ENCODE results near the gene MAP7.
"Not testable (repeated sequence)": the region's sequence is repeated elsewhere in the genome, so short reads cannot be mapped to it uniquely, and the experiment has no call there.

The MAP7 gene

DNA sequence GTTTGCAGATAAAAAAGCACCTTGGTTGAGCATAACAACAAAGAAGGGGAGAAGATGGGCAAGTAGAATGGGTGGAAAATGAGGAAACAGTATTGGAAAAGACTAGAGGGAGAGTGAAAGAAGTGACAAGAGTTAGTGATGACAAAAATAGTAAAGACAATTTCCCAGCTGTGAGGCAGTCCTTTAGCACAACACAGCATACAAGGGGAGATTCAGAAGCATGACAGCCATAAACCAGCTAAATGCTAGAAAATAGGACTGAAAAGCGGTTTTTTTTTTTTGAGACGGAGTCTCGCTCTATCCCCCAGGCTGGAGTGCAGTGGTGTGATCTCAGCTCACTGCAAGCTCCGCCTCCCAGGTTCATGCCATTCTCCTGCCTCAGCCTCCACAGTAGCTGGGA is 174.4 kb downstream of the MAP7 start:
- DNase-seq = not testable (repeated sequence)

DNA sequence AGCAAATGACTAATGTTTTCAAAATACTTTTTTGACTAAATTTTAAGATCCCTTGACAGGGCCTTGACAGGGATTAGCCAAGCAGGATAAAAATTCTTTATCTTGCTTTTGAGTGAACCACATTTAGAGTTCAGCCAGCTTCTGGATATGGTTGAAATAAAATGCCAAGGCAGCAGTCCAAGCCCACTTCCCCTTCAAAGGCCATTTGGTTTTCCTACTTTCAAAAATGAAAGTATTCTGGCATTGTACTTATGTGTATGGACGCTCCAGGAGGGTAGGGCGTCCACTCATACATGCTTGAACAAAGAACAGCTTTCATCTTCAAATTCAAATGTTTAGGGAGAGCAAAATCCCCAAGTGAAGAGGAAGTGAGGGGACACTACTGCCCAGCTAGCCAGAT is 178.3 kb downstream of the MAP7 start:
- DNase-seq = no peak

DNA sequence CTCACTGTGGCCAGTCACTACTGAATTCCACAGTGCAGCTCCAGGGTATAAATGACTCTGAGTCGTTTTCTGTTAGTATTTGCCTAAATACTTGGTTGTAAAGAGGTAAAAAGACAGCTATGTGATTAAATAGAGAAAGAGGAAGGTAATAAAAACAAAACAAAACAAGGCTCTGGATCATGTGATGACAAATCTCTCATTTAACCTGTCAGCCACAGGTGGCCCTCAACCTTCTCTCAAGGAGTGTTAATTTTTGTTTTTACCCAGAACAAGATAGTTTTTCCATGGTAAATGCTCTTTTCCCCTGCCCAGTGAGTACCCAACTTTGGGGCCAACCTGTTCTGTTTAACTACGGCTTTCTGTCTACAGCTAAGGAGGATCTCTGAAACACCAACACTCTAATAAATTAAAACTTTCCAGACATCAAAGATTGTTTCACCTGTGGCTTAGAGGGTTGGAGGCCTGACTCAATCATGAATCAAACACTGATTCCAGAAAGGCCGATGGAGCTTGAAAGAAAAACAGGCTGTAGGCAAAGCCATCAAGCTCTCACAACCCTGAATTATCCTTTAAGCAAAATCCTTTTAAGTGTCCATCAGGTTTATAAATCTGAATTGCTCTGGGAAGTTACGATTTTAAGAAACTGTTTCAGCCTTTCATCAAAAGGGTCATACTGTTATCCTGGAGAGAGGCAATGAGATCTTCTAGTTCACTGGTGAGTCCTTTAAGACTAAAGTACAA is 179.1 kb downstream of the MAP7 start:
- DNase-seq = no peak

DNA sequence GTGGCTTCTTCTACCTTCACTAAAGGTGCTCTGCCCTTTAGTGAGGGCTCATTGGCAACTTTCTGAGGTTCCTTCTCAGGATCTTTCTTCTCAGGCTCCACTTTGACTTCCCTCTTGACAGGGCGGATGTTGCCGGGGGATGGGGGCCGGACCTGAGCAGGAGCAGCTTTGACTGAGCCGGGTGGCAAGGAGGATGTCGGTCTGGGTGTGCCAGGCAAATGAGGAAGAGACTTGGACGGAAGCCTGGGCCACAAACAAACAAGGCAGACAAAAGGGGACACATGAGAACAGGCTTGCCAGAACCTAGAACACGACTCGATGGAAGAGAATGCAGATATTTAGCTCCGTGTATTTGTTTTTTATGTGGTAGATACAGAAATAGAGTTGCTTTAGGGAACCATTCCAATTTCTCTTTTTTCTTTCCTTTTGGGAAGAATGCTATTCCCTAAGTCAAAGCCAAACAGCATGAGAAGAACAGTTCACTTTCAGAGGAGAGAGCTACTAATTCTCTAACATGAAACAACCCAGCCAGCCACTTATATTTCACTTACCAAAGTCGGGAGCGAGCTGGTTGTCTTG is 184.4 kb downstream of the MAP7 start:
- DNase-seq = no peak

DNA sequence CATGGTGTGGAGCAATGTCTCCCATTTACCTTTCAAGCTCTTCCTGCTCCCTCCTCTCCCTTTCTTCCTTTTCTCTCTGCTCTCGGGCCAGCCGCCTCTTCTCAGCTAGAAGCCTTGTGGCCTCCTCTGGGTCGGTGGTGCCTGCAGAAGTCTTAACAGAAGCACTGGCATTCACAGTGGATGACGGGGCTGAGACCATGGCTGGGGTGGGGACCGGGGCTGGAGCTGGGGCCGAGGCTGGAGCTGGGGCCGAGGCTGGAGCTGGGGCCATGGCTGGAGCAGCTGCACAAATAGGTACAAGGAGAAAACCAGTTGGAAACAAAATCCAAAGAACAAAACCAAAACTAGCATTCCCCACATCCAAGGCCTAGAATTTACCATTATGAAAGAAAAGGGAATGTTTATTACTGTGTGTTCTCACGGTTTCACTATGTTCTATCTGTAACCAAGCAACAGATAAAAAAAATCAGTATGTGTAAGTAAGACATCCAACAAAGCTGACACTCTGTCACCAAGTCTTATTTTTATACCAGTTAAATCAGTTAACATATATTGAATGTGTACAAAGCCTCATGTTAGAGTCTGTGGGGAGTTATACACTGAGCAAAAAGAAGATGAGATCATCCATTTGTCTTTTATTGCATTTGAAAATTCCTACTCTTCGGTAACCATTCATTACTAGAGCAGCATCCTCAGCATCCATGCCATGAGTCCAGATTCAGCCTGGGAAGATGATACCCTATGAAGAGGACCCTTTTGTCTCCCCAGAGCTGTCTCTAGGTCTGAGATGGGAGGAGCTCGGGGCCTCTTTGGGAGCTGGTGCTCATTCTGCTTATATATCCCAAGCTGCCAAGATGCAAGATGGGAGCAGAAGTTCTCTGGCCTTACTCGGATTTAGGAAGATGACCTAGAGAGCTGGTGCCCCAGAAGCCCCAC is 187.5 kb downstream of the MAP7 start:
- DNase-seq = no peak

DNA sequence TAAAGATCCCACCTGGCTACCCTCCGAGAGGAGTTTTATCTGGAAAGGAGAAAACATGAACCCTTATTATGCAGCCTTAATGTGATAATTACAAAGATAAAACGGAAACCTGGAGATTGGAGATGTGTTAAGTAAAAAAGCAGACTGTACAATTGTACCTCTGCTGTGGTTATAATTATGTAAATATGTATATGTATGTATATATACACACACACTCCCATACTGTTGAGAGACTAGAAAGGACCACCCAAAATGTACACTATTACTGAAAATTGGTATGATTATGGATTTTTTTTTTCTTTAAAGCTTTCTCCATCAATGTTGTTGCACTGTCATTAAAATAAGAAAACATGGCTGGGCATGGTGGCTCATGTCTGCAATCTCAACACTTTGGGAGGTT is 188.4 kb downstream of the MAP7 start:
- DNase-seq = no peak

DNA sequence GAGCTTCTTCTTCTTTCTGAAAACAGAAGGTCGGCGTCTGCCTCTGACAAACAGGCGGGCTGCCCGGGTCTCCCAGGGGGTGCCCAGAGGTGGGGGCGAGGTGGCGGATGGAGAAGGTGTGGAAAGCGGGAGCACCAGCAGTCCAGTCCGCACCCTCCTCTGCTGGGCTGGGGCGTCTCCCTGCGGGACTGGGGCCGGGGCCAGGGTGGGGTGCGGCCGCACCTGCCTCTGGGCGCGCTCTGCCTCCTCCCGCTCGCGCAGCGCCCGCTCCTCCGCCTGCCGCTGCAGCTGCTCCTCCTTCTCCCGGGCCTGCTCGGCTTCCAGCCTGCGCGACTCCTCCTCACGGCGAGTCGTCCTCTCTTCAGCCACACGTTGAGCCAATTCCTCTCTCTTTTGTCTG is 189.4 kb downstream of the MAP7 start:
- no peak for DNase-seq

DNA sequence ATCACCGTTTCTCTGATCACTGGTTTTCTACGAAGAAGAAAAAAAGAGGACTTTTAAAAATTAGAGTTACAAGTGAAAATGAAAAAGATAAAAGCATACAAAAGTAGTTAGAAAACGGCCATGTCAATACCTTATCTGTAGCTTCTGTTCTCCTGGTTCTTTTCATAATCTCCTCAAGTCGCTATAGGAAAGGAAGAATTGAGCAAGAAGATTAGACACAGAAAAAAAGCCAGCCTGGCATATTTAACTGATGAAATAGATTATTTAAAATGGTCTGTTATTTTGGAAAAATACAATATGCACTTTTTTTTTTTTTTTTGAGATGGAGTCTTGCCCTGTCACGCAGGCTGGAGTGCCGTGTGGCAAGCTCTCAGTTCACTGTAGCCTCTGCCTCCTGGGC is 190.4 kb downstream of the MAP7 start:
- no peak for DNase-seq

DNA sequence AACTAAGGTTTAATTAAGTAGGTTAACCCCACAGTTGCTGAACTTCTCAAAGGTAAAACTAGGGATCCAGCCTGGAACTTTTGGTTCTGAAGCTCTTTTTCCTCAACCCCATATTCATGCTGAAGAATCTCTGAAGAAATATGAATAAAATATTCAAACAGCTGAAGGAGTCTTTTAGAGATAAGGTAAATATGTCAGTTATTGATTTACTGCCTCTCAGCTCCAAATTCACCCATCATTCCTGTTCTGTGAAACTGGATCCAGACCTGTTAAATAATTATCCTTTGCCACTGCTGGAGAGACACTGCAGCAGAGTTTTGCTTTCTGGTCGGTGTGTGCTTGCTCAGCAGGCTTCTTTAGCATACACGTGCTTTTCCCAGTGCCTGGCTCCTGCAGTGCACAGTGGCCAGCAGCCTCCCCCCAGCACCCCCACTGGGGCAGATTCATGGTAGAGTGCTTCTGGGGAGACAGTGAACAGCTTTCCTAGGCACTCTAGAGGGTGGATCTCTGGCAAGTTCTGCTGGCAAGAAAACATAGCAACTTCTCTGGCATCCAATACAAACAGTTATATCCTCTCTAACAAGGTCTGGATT is 198.6 kb downstream of the MAP7 start:
- no peak for DNase-seq

DNA sequence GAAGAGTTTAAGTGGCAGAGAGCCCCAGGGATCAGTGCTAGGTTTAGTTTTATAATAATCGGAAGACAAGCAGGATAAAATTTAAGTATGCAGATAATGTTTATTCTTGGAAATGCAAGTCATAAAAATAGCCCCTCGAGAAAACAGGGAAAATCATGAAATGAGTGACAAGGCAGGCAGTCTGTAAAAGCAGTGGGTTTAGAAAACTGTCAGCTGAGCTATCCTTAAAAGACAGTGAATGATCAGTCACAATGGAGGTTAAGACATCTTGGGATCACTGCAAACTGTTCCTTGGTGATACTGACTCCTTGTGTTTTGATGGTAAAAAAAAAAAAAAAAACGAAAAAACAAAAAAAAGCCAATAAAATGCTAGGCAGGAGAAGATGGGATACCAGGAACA is 199.3 kb downstream of the MAP7 start:
- no peak for DNase-seq

DNA sequence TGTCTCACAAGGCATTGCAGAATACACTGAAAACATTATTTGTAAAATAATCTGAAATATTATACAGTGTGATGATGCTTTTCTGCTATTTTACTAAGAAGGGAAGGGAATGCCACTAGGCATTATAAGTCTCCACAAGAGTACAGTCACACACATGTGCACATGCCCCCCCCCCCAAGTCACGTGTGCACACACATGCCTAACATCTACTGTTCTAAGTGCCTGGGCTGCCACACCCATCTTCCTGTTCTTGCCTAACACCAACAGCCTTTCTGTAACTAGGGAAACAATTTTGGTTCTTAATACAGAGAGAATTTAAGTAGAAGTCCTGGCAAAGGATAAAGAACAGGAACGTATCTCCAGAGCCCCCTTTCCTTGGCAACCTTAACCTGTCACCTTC is 202.4 kb downstream of the MAP7 start:
- DNase-seq = peak; percentile 8

DNA sequence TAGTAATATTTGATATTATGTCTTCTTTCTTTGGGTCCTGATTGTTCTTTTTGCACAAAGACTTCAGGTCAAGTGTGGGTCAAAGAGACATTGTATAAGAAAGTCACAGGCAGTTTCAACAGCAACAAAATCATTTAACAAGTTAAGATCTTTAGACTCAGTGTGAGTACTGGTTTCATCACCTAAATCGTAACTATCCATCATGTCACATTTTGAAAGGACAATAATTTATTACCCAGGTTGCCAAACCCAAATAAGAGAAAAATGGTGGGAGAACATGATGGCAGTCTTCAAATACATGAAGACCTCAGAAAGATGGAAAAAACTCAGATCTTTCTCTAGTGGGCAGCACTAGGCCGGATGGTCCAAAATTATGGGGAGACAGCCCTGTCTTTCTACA is 205.1 kb downstream of the MAP7 start:
- no peak for DNase-seq

DNA sequence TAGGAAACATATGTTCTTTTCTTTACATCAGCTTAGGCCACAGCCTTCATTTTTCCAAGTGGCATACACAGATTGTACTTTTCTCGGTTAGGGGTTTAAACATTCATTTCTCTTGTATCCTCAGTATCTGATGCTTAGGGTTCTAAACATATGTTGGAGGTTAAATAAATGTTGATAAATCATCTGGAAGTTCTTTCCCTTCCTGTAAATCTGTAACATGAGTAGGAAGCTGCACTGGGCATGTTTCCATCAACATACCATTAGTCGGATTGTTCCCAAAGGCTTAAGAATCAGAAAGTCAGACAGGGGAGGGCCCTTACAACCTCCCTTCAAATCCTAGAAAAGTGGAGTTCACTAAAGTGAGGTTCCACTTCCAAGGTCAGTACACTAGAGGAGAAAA is 205.8 kb downstream of the MAP7 start:
- peak; percentile 82 for DNase-seq

DNA sequence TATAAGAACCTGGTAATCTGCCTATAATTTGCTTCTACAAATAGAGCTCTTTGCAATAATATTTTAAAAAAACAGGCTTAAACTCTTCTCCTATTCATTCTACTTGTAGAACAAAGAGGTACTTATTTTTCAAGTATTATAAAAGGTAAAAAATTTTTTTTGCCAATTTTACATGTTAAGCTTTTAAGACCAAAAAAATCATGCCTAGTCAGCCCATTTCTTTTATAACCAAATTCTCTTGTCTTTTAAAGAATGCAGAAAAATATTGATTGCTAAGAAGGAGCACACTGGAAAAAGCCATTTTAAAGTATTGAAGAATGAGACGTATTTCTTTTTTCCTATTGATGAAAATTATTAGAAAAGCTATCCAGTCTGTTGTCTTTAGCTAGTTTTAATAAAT is 206.5 kb downstream of the MAP7 start:
- DNase-seq = no peak

DNA sequence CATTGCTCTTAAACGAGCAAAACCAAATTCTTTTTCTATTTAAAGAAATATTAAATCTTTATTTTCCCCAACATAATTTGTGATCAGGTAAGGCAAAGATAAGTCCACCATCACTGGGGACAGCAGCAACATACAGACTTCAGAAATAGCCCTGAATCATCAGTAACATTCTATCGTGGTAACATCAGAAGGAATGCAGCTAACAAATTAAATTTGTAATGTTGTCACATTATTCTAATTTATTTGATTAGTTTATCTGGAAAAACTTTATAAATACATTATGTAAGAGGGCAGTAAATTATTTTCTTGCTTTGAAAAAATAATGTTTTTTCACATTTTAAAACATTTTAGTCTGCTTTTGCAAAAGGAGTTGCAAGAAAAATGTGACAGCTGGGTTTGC is 206.9 kb downstream of the MAP7 start:
- DNase-seq = no peak

DNA sequence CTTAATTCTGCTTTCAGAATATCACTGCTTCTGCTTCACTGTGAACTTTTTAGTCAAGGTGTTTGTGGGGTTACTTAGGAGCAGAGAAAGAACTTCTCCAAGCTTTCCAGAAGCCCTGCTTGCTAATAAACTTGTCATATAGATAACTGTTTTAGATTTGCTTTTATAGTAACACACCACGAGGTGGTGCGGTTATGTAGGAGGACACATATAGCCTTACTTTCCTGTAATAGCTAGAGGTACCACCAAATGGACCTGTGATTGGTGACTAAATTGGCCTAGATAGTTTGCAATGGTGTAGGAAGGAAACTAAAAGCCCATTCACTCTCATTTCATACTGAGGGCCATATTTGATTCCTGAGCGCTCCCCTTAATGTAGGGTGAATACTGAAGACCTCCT is 208.3 kb downstream of the MAP7 start:
- DNase-seq = no peak

DNA sequence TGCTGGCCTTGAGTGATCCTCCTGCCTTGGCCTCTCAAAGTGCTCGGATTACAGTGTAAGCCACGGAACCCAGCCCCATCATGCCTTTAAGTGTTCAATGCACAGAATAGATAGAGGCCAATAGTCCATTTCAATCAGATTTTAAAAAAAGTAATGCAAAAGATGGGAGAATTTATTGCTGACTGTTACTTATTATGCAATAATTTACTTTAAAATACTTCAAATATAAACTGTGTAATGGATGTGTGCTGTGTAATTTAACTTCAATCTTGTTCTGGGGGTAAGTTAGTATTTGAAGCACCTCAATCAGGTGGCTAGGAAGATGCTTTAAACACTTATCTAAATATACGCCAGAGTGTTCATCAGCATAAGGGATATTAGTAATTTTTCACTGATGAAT is 208.9 kb downstream of the MAP7 start:
- no peak for DNase-seq

DNA sequence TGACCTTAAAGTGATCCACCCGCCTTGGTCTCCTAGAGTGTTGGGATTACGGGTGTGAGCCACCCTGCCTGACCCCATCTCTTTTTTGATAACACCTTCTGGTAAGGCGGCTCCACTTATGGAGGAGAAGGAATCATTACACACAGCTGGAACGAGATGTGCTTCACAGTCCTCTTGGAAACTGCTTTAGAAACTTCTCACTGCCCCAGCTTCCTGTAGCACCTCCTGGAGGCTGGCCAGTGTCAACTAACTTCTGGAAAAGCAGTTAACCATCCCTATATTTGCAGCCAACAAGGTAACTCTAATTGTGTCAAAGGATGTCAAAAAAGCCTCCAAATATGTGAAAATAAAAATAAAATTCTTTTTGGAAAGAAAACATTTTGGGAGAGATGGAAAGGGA is 211.7 kb downstream of the MAP7 start:
- no peak for DNase-seq

DNA sequence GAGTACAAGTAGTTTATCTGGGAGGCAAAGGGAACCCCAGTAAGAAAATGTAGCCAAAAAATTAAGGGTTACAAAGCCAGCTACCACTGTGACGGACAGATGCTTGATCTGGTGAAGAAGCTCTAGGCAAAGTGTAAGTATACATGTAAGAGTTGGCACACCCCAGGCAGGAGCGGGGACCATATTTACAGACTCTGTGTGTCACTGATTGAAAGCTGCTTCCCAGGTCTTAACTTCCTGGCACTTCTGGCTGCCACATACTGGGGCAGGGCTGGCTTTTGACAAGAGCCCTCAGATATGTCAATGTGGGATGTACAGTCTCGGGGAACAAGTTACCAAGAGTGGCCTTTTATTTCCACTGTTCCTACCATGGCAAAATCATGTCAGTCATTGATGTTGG is 212.6 kb downstream of the MAP7 start:
- no peak for DNase-seq

DNA sequence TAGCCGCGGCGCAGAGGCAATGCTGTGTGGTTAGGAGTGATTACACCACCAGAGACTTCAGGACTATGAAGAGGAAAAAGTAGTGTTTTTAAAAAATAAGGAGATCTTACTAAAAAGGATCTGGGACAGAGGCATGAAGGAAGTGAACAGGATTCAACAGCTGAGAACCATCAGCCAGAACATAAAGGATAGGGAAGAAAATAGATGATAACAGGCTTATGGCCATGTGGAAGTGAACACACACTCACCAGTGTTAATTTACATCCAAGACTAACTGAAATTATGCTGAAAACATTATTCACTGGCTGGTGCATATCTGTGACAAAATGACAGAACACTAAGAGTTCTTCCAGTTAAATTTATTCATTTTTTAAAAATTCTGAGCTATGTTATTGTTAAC is 213.1 kb downstream of the MAP7 start:
- DNase-seq = no peak

DNA sequence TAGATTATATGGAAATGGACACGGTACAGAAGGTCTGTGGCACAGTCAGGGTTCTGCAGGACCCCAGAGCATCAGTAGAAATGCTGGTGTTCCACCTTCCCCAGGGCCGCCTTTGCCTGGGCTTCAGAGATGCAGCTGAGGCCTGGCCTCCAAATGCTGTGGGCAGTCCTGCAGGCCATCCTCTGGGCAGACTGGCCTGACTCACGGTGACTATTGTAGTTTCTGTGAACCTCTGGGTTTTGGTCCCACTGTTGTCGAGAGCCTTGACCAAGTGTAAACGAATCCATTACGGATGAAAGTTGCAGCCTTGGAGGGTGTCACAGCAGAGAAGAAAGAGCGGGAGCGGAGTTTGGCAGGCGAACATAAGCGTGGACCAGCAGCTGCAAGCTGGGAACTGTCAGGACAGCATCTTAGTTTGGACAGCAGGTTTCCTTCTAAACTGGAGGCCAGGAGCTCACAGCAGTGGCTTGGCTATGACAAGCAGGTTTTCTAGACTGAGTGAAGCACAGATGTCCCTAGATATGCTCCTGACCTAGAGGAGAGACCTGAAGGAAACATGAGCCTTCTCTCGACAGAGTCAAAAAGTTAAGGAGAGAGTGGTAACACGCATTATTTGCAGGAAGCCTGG is 214.4 kb downstream of the MAP7 start:
- DNase-seq = no peak

DNA sequence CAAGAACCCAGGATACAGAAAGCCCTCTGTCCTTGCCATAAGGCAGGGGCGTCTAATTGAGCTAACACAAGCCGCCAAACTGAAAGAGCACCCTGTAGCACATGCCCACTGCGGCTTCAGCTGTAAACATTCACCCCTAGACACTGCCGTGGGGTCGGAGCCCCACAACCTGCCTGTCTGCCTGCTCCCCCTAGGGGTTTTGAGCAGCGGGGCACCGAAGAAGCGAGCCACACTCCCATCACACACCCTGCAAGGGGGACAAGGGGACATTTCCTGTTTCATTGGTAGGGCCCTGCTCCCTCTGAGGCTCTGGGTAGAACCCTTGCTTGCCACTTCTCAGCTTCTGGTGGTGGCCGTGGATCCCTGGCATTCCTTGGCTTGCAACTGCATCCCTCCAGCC is 215.4 kb downstream of the MAP7 start:
- no peak for DNase-seq

DNA sequence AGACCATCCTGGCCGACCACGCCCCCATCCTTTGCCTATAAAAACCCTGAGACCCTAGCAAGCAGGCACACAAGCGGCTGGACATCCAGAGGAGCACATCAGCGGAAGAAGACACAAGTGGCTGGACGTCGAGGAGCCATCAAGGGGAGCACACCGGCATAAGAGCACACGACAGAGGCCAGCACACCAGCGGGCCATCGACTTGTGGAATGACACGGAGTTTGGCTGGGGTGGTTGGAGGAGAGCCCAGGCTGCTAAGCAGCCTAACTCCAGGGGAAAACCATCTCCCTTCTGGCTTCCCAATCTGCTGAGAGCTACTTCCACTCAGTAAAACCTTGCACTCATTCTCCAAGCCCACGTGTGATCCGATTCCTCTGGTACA is 215.8 kb downstream of the MAP7 start:
- DNase-seq = no peak

Measured in fibroblast of skin of scalp (primary cell).